Pulmonary artery endothelial cell (primary cell): ENCODE data around the gene PAFAH2. TPM values are rescaled to one million over a fixed set of nuclear protein-coding genes. Genes with fewer than 3 reads are reported as not detected.
"Not testable (repeated sequence)": the region's sequence is repeated elsewhere in the genome, so short reads cannot be mapped to it uniquely, and the experiment has no call there.

Source experiments
- DNase-seq: peaks from one replicate; pipeline ENCODE4 v3.0.0-alpha.2; 2011; ENCODE audit warnings: low read depth, low spot score
- total RNA-seq: library from RNA; depleted of rRNA; stranded (reverse); fragments of >200 nt; gene quantifications from 2 replicates; pipeline ENCODE4 v1.2.3, GENCODE V29; 2014

PAFAH2 gene
- total RNA-seq, 1 donor from 2014 or later, result 4.0 TPM

DNA sequence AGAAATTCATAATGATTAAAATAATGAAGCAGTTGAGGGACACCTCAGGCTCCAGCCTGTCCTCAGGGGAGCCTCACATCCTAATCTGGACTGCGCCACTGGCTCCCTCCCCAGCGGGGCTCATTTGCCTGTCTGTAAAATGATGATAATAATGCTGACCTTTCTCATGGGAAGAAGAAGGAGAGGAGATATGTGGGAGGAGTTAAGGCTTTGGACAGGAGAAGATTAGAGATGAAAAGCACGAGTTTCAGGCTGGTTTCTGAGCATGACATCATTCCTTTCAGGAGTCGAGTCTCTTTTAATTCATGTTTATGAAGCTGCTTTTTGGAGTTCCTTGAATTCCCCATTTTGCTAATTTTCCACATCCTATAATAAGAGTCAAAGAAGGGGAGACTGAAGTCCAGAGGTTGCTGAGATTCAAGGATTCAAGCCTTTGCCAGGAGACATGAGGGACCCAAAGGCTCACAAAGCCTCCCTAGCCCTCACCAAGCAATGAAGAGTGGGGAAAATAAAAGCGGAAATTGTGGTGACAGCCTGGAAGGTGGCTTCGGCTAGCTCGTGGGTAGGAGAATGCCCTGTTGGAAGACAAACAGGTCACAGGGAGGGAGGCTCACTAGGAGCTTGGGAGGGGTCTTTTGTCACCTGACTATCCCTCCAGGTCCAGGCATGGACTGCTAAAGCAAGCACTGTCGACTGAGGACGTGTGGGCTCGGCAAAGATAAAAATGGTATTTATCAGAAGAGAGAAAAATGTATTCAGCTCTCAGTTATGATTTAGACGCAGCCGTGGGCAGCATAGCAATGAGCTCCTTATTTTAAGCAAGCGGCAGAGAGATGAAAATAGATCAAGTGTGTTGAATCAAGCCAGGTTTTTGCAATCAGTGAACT, 64.1 kb downstream of the PAFAH2 start:
- DNase-seq, result no peak

DNA sequence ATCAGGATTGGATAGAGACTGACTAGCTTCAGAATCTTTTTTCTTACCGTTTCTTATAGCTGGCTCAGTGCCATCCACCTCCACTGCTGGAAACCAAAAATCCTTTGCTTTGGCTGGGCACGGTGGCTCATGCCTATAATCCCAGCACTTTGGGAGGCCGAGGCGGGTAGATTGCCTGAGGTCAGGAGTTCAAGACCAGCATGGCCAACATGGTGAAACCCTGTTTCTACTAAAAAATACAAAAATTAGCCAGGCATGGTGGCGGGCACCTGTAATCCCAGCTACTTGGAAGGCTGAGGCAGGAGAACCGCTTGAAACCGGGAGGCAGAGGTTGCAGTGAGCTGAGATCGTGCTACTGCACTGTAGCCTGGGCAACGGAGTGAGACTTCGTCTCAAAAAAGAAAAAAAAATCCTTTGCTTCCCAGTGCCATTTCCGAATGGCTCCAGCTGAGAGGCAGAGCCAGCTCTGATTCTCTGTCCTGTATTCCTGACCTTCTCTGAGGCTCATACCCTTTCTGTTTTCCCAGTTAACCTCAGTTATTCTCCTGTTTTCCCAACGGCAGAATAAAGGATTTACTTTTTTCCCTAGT, 65.0 kb downstream of the PAFAH2 start:
- not testable (repeated sequence) for DNase-seq

DNA sequence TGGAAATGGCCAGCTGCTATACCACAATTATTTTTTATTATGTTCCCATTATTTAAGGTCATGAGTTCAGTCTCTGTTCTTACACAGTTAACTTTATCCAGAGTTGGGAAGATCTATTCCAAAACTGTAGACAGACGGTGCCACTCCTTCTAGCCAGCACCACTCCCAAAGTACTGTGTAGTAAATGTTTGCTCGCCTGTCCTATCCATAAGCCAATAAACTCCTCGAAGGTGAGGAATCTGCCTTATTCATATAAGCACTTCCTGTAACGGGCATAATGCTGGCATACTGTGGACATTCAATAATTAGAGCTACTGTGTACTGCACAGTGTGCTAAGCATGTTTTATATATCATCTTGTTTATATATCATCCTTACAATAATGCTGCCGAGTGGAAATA, 65.5 kb downstream of the PAFAH2 start:
- no peak for DNase-seq

DNA sequence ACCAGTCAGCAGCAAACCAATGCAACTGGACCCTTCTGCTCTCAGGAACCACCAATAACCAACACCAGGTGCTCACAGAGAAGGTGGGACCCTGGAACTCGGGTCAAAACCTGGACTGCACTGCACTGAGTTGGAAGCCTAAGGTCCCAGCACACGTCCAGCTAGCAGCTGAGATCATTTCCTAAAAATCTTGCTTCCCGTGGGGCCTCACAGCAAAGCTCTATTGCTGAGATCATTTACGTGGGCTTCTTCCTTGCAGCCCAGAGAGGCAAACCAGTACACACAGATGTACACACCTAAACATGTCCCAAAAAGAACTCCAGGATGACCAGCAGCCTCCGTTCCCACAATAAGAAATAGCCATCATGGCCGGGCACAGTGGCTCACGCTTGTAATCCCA, 68.8 kb downstream of the PAFAH2 start:
- no peak for DNase-seq

DNA sequence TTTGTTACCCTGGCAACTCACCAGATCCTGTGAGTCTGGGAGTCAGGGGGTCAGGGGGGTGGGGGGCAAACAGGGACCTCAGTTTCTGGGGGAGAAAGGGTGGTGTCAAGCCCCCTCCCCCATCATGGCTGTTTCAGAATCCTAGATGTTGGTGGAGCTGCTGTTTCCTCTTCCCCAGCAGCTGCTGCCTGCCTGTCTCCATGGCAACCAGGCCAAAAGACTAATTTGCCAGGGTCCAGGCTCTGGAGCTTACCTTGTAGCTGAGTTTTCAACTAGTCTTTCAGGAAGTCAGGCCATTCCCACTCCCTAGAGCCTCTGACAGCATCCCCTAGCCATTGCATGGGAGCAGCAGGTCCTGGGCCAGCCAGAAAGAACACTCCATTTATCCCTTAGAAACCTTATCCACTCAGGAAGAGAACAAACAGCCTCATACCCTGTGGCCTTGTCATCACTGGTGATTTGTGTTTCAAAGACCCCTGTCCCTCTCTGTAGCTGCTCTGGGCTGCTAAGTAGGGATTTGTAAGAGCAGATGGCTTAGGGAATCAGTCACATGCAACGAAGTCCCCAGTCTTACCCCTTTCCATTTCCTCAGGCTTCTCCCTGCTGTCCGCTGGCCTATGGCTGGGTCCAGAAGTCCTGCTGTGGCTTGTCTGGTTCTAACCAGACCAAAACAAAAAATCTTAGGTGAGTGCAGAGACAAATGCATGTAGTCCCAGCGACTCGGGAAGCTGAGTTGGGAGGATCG, 70.2 kb downstream of the PAFAH2 start:
- no peak for DNase-seq

DNA sequence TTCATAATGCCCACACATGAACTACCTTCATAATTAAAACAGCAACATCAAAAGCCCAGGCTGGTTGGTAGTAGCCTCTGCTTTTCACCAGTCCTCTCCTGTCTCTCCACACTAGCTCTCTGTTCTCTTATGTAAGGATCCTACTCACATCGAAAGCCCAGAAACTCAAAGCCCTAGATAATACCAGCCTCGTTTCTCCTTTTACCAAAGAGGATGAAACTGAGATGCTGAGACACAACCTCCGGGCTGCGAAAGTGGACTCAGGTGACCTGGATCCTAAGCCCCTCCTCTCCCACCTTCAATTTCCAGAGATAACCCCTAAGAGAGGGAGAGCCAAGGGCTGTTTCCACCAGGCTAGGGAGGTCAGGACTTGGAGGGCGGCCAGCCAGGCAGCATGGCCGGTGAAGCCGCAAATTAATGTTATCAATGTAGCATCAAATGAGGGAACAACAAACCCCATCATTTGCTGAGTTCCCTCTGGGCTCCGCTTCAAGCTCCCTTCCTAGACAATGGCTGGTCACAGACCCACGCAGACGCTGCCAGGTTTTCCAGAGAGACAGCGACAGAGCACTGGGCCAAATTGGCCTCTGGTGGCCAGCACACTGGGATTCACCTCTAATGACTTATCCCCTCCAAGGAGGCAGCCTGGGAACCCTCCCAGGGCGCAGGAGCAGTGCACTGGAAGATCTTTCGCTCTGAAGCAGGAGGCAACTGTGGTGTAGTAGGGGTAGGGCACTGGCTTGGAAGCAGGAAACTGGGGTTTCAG, 70.9 kb downstream of the PAFAH2 start:
- DNase-seq, result no peak

DNA sequence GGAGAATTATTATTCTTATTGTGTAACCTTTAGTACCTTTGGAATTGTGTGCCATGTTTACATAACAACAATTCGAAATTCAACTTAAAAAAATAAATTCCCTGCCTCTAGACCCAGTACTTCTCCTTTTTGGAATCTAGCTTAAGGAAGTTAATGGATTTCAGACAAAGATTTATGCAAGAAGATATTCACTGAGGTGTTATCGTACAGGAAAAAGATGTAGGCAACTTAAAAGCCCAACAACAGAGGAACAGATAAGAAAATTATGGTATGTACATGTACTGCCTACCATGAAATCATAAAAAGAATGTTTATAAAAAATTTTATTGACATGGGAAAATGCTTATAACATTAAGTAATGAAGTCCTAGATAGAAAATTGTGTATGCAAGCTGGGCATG, 73.4 kb downstream of the PAFAH2 start:
- no peak for DNase-seq

DNA sequence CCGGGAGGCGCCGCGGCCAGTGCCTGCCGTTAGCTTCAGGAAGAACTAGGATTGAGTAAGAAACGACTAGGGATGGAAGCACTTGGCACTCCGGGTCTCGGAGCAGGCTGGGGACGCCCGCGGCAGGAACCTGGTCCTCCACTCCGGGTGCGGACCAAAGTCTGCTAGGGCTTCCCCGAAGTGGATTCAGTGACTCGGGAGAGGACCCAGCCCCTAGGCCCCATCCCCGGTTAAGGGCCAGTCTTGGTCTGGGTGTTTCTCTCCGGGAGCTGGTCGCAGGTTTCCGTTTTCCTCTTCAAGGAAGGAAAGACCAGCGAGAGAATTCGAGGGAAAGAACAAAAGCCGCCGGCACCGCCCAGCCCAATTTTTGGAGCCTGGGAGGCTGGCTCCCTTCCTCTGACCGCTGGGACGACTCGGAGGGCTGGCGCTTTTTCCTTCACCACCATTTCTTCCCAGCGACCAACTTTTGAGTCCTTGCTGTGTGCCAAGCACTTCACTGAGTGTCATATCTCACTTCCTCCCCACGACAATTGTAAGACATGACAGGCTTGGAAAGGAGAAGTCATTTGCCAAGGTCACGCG, 74.8 kb downstream of the PAFAH2 start:
- DNase-seq, result no peak

DNA sequence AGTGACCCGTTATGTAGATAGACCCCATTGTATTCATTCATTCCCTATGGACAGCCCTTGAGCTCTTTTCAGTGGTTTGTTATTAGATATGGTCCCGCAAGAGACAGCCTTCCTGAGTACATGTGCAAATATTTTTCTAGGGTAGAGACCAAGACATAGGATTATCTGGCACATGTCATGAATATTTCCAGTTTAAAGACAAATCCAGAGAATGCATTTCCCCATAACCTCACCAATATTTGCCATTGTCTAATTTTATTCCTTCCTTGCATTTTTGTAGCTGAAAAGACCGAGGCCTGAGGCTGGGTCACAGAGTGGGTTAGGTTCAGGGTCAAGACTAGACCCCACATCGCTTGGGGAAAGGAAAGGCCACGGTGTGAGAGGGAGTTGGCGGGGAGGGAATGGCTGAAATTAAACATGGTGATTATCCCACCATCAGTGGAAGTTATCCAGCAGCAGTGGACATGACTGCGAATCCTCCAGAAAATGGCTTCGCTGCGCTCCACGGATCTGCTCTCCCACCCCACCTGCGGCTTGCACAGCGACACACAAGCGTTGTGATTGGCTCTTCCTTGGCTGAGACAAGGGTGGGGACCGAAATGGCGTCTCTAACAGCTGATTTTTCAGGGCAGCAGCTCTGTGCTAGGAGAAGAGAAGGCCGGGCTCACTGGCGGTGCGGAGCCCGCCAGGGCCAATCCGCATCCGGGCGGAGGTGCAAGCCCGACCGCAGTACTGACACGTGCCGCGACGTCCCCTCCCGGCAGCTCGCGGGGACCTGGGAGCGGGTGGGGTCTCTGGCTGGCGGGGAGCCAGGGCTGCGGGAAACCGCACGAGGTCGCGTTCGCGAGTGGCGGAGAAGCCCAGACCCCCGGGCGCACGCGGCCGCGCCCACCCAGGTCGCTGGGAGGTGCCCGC, 75.5 kb downstream of the PAFAH2 start:
- no peak for DNase-seq

DNA sequence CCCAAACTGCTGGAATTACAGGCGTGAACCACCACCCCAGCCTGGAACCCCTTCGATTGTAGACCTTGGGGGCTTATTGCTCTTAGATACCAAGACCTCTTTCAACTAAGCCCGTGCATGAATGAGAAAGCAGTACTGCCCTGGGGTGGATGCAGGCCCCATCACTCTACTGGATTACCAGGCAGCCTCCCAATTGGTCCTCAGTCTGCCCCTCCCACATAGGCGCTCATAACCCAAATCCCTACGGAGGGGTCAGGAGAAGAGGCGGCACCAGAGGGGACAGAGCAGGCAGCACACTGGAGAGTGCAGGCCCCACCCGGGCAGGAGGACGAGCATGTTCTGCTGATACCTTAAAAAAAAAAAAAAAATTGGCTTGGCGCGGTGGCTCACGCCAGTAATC, 79.2 kb downstream of the PAFAH2 start:
- DNase-seq, result no peak

DNA sequence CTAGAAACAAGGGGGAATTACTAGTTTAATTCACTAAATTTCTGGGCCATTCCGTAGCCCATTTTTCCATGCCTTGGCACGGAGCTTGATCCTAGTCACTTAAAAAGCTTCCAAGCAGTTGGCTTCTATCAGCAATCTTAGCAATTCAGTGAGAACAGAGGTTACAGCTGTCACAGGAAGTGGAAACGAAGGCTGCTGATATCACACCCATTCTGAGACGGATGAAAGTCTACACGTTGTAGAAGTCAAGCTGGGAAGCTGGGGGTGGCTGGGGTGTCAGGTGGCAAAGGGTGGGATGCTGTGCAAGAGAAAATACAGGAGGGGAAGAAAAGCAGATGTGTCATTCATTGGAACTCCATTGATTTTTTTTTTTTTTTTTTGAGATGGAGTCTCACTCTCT, 79.9 kb downstream of the PAFAH2 start:
- DNase-seq, result no peak

DNA sequence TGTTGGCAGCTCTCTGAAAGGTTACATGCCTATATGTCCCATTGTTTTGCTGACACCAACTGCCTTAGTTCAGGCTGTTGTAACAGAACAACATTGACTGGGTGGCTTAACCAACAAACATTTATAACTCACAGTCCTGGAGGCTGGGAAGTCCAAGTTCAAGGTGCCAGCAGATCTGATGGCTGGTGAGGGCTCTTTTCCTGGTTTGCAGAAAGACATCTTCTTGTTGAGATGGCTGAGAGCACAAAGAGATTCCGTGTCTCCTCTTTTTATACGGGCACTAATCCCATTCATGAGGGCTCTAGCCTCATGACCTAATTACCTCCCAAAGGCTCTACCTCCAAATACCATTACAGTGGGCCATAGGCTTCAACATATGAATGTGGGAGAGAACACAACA, 81.4 kb downstream of the PAFAH2 start:
- DNase-seq, result no peak

DNA sequence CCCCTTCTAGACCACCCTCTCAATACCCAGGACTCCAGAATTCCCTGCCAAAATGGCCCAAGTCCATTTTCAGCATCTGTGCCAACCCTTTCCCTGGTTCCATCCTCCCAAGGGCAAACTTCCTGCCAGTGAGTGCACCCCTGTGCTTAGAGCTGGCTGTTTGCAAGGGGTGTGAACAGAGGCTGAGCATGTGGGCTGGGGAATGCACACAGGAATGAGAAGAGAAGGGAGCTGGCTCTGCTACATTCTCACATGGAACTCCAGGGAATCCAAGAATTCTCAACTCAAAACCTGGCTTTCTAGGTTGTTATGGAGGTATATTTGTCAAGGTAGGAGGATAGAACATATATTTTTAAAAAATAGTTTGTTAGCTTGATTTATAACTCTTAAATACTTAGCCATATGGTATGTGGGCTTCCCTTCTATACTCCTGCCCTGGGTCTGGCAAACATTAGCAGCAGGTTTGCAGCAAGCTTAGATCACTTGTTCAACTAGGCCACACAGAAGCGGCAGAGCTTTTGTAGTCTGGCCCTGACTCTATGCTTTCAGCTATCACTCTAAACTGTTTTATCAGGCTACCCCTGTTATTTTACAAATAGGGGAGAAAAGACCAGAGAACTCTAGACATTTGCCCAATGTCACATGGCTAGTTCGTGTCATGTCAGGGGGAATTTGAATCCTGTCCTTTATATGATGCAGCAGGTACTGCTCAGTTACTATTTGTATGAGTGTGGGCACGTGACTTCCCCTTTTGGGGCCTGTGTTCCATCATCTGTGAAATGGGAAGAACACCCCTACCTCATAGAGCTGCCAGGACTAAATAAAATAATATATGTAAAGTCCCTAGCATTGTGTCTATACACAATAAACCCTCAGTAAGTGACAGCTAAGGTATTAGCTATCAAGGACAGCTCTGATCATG, 83.5 kb downstream of the PAFAH2 start:
- no peak for DNase-seq

DNA sequence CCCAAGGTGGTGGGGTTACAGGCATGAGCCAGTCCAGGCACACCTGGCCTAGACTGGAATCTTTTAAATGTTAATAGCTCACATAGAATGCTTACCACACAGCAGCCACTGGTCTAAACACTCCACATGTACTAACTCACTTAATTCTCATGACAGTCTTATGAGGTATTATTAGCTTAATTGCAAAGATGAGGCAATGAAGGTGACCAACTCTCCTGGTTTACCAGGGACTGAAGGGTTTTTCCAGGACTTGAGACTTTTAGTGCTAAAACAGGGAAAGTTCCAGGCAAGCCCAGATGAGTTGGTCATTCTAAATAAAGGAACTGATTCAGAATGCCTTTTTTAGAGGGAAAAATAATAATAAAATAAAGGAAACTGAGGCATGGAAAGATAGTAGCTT, 84.7 kb downstream of the PAFAH2 start:
- DNase-seq, result no peak

DNA sequence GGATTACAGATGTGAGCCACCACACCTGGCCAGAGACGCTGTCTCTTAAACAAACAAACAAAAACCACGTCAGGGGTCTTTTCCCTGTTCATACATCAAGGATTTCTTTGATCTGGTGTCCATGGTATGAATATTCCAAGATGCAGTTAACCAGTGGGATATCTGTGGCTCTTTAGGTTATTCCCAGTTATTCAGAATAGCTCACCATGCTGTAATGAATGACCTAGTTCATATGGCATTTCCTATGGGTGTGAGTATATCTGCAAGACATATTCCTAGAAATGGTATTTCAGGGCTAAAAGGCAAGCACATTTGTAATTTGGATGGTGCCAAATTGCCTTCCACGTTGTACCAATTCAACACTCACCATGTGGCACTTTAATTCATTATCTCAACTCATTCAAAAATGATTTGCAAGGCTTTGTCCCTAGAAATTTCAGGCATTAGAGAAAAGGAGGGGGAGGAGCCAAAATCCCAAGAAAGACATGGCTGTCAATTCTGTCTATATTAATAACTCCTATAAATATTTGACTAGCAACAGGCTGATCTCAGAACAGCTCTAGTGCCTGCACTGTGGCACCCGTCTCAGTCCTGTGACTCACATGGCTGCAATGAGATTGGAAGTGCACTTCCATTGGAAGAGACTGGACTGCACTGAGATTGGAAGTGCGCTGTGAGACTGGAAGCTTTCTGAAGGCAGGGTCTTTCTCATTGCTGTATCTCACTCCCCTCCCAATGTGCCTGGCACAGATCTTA, 85.6 kb downstream of the PAFAH2 start:
- no peak for DNase-seq

DNA sequence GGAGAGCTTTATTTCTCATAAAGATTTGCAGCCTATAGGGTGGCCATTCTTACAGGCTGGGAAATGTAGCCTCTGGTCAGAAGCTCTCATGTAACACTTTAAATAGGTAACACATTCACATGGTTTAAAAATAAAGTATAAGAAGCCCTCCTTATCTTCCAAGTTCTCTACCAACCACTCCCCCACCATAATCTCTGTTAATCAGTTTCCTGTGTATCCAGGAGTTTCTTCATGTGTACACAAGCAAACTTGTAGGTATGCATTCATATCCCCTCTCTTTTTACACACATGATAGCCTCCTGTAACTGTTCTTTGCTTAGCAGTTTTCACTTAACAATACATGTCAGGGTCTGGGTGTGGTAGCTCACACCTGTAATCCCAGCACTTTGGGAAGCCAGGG, 86.7 kb downstream of the PAFAH2 start:
- DNase-seq, result no peak
